PC-9 (cell line): Measurements from ENCODE around the gene TMEM87A. TPM values are rescaled to one million over a fixed set of nuclear protein-coding genes. Genes with fewer than 3 reads are reported as not detected.

ENCODE experiments used
- BruUV-seq: library from RNA; stranded (reverse); fragments of 400-500 nt; replicated peaks from 2 replicates; lab custom pipeline; 2021; lab: Mats Ljungman, UMichigan
- CTCF ChIA-PET: fragments of 300-600 bp; sonication (Branson Sonifier 250); formaldehyde crosslinking; loops from one replicate; lab custom pipeline; 2022; ENCODE audit warnings: antibody characterized with exemption; lab: Charles Lee
- POLR2A ChIA-PET: fragments of 300-600 bp; sonication (Branson Sonifier 250); formaldehyde crosslinking; loops from one replicate; lab custom pipeline; 2022; ENCODE audit warnings: antibody characterized with exemption; ENCODE audit not compliant: unreplicated experiment; lab: Charles Lee
- DNase-seq, 2 experiments: peaks; one replicate each; pipeline versions ENCODE4 v3.0.0 to v3.0.0-alpha.2; 2015 to 2022; ENCODE audit warnings: mixed read lengths in 1 of 2
- H2AFZ ChIP-seq: fragments of 200-600 bp; sonication (generic); 2 replicates; pipeline ENCODE4 v1.8.1; 2017; ENCODE audit warnings: antibody characterized with exemption
- H3F3A ChIP-seq: fragments of 200-600 bp; sonication (generic); 2 replicates; pipeline ENCODE4 v1.8.1; 2017; ENCODE audit warnings: antibody characterized with exemption, mild to moderate bottlenecking, low read depth; ENCODE audit not compliant: insufficient read depth
- H3K27ac ChIP-seq: fragments of 200-600 bp; sonication (generic); 2 replicates; pipeline ENCODE4 v1.6.1; 2016; ENCODE audit warnings: mixed run types
- H3K27me3 ChIP-seq: fragments of 200-600 bp; sonication (generic); 2 replicates; pipeline ENCODE4 v1.6.1; 2016; ENCODE audit warnings: low read depth, mixed run types; ENCODE audit not compliant: insufficient read depth
- H3K36me3 ChIP-seq: fragments of 200-600 bp; sonication (generic); 2 replicates; pipeline ENCODE4 v1.6.1; 2016; ENCODE audit warnings: low read depth, mixed run types
- H3K4me1 ChIP-seq: fragments of 200-600 bp; sonication (generic); replicated peaks from 2 replicates; pipeline ENCODE4 v1.6.1; 2016; ENCODE audit warnings: mixed run types; ENCODE audit not compliant: insufficient read depth
- H3K4me2 ChIP-seq: fragments of 200-600 bp; sonication (generic); 2 replicates; pipeline ENCODE4 v1.6.1; 2017; ENCODE audit warnings: mixed run types
- H3K4me3 ChIP-seq: fragments of 200-600 bp; sonication (generic); 2 replicates; pipeline ENCODE4 v1.6.1; 2016; ENCODE audit warnings: mixed run types
- H3K79me2 ChIP-seq: fragments of 200-600 bp; sonication (generic); 2 replicates; pipeline ENCODE4 v1.6.1; 2017; ENCODE audit warnings: low read depth, mixed run types
- H3K9me2 ChIP-seq: fragments of 200-600 bp; sonication (generic); 2 replicates; pipeline ENCODE4 v1.8.1; 2017; ENCODE audit warnings: mild to moderate bottlenecking; ENCODE audit not compliant: insufficient read depth
- H3K9me3 ChIP-seq: fragments of 200-600 bp; sonication (generic); 2 replicates; pipeline ENCODE4 v1.8.1; 2016; ENCODE audit warnings: low read depth; ENCODE audit not compliant: insufficient read depth
- H4K20me1 ChIP-seq: fragments of 200-600 bp; sonication (generic); 2 replicates; pipeline ENCODE4 v1.8.1; 2017; ENCODE audit not compliant: insufficient read depth
- CTCF ChIP-seq: fragments of 200-600 bp; sonication (generic); conservative IDR thresholded peaks from 2 replicates; pipeline ENCODE4 v1.6.1; 2017; ENCODE audit warnings: mixed run types, antibody characterized with exemption, mild to moderate bottlenecking, moderate library complexity
- EZH2 ChIP-seq: fragments of 200-600 bp; sonication (generic); IDR thresholded peaks from 2 replicates; pipeline ENCODE4 v1.8.0; 2017; ENCODE audit warnings: antibody characterized with exemption, low read depth
- intact Hi-C: fragments of 100-400 bp; cut with micrococcal nuclease; formaldehyde crosslinking; loops from one replicate; pipeline ENCODE4 v1.10.0; 2022; ENCODE audit not compliant: unreplicated experiment
- total RNA-seq: library from RNA; stranded (reverse); gene quantifications from 2 replicates; pipeline ENCODE4 v1.2.3, GENCODE V29; 2021

The TMEM87A gene
- total RNA-seq, 1 experiment from 2014 or later = 45.1 TPM

DNA sequence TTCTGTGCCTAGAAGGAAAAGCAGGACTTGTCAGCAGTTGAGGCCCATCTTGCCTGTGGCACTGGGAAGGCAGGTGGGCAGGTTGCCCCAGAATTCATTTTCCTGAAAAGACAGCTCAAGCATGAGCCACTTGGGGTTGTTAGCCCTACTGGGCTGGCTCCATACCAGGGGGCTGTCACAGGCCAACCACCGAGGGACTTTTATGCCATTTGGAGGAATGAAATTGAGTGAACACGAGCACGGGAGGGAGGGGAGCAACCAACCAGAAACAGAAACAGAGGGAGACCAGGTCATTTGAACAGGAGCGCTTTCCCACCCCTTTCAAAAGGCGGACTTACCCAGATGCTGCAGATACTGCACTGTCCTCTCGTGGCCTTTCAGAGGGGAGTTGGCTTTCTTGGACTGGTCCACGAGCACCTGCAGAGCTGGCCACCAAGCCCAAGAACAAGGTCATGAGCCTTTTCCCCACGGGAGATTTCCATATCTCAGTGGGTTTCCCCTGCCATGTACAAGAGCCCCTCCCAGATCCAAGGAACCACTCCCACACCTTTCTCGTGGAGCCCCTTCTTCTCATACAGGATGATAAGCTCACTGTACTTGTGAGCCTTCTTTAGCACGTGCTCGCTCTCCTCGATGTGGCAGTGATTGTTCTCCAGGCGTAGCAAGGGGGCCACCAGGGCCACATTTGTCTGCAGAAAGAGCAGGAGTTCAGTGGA, 106.8 kb downstream of the TMEM87A start:
- intact Hi-C loops = no loop called here
- Histone ChIP-seq H3K4me1 (no peaks in the 10 kb centered on the region), H3K4me2 (no peak overlapping the region), H3K79me2 (no peaks in the 10 kb centered on the region), H3K27me3 (no peaks in the 10 kb centered on the region), H4K20me1 (no peaks in the 10 kb centered on the region), H3K9me3 (no peaks in the 10 kb centered on the region), H3K4me3 (no peak overlapping the region), H3K36me3 (peaks cover 4% of the 10 kb centered on the region; the same call in 1 of the 2 replicates), H2AFZ (no peak overlapping the region), H3K27ac (no peak overlapping the region), H3K9me2 (no peaks in the 10 kb centered on the region), H3F3A (no peaks in the 10 kb centered on the region)
- no TSS peak for BruUV-seq
- CTCF ChIA-PET = no interaction called here
- no peak for TF ChIP-seq CTCF
- no peak for TF ChIP-seq EZH2
- DNase-seq = no peak
- POLR2A ChIA-PET = no interaction called here

DNA sequence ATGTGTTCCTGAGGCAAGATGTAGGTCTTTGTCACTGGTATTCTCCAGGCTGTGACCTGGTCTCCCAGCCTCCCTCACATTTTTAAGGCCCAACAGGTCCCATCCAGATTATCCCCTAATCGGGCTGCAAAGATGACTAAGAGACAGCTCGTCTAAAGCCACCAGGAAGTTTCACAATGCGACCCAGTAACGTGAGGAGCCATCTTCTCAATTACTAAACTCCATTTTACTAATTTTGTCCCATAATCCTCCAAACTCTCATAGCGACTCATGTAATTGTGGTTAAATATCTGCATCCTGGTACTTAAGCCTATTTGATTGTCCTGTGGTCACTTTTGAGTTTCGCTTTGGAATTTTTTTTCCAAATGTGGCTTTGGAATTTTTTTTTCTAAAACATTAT, 108.1 kb downstream of the TMEM87A start:
- intact Hi-C loops = no loop called here
- Histone ChIP-seq H4K20me1 (no peaks in the 10 kb centered on the region), H3K9me3 (no peaks in the 10 kb centered on the region), H3K9me2 (no peaks in the 10 kb centered on the region), H2AFZ (no peak overlapping the region), H3K36me3 (peaks cover 4% of the 10 kb centered on the region; the same call in 1 of the 2 replicates), H3F3A (no peaks in the 10 kb centered on the region), H3K4me1 (no peaks in the 10 kb centered on the region), H3K4me3 (no peak overlapping the region), H3K27me3 (no peaks in the 10 kb centered on the region), H3K27ac (no peak overlapping the region), H3K4me2 (no peak overlapping the region), H3K79me2 (no peaks in the 10 kb centered on the region)
- DNase-seq = no peak
- BruUV-seq = no TSS peak
- ChIA-PET POLR2A (interaction anchor here (0.6 kb wide), 1 partner anchor 726 kb away, joined by 3 read pairs; no protein-coding TSS in a partner anchor), CTCF (no interaction called here)
- TF ChIP-seq EZH2 = no peak
- no peak for TF ChIP-seq CTCF

- TF ChIP-seq CTCF (no peak), EZH2 (no peak)
- Histone ChIP-seq H3F3A (no peaks in the 10 kb centered on the region), H3K79me2 (no peaks in the 10 kb centered on the region), H3K9me2 (no peaks in the 10 kb centered on the region), H3K4me2 (no peak overlapping the region), H2AFZ (no peak overlapping the region), H3K9me3 (no peaks in the 10 kb centered on the region), H3K36me3 (peaks cover 4% of the 10 kb centered on the region; the same call in 1 of the 2 replicates), H3K27me3 (no peaks in the 10 kb centered on the region), H3K27ac (no peak overlapping the region), H3K4me1 (no peaks in the 10 kb centered on the region), H3K4me3 (no peak overlapping the region), H4K20me1 (no peaks in the 10 kb centered on the region)
- CTCF ChIA-PET = no interaction called here
- BruUV-seq = no TSS peak
- no peak for DNase-seq
- intact Hi-C loops = no loop called here
- POLR2A ChIA-PET = no interaction called here
These were observed 109.2 kb downstream of the TMEM87A start for GRCh38 chr15:42163947-42164550.
